NCI-H1092 treated with DMSO at 0.1 percent for 48 hours (cell line): ENCODE data around the gene RABL6.
A peak's percentile ranks its signal among the peaks of the same experiment; 100 is the strongest.
"Not testable (repeated sequence)": the region's sequence is repeated elsewhere in the genome, so short reads cannot be mapped to it uniquely, and the experiment has no call there.

Experiments used
- DNase-seq: peaks from one replicate; lab custom pipeline; 2025; lab: John Stamatoyannopoulos, UW

Gene RABL6

GRCh38 chr9:136807281-136808074 is at the start of gene RABL6:
Gene RABL6 (plus strand): TSS chr9:136807948. CDS start chr9:136808197, 249 bp downstream.
- peak; percentile 88 for DNase-seq

- no peak for DNase-seq
These were observed 48.7 kb upstream of the RABL6 start for GRCh38 chr9:136759001-136759400.

DNA sequence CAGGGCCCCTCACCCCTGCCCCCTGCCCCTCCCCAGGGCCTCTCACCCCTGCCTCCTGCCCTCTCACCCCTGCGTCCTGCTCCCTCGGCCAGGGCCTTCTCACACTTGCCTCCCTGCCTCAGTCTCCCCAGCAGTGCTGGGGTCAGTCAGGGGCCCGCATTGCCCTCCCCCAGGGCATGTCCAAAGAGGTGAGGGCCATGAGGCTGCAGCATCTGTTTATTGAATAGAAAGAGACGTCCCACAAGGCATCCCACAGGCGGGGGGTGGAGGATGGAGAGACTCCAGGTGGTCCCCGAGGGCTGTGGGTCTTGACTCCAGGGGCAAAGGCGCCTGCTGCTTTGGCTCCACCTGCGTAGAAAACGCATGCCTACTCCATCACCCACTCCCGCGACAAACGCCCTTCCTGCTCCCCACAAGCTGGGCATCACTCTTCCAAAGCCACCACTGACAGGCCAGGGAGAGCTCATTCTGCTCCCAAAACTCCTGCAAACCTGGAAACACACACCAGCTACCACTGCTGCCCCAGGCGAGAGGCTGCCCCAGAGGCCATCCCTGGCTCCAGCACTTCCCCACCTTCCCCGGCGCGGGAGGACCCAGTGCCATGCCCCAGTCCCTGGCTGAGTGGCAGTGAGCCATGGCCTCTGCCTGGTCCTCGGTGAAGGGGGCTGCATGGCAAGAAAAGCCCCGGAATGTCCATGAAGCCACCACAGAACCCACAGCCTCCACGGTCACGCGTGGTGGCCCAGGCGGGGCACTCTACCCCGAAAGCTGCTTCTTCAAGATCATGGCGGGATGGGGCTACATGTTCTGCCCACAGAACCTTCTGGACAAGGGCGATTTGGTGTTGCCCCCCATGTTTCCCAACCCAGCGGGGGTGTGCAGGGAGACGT is 48.1 kb upstream of the RABL6 start:
- DNase-seq, result no peak

GRCh38 chr9:136760424-136760823 is 47.3 kb upstream of the RABL6 start:
- DNase-seq, result no peak

- peak; percentile 34 for DNase-seq
These were observed 46.8 kb upstream of the RABL6 start for GRCh38 chr9:136760834-136761544.

GRCh38 chr9:136761545-136761981 is 46.2 kb upstream of the RABL6 start:
- DNase-seq, result no peak

DNA sequence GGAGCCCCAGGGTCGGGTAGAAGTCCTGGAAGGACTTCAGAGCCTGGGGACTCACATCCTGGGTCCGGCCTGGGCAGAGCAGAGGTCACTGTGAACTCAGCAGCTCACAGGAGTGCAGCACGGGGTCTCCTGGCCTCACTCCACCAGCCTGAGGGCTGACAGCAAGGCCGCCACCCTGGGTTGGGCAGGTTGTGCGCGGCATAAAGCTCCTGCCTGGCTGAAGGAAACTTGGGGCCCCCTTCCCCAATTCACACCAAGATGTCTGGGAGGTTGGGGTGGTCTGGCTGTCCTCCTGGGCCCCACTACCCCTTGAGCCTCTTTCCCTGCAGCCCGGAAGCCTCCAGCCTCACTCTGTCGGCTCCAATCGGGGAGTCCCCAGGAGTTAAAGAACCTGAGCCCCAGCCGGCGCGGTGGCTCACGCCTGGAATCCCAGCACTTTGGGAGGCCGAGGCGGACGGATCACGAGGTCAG is 45.5 kb upstream of the RABL6 start:
- DNase-seq, result no peak

DNA sequence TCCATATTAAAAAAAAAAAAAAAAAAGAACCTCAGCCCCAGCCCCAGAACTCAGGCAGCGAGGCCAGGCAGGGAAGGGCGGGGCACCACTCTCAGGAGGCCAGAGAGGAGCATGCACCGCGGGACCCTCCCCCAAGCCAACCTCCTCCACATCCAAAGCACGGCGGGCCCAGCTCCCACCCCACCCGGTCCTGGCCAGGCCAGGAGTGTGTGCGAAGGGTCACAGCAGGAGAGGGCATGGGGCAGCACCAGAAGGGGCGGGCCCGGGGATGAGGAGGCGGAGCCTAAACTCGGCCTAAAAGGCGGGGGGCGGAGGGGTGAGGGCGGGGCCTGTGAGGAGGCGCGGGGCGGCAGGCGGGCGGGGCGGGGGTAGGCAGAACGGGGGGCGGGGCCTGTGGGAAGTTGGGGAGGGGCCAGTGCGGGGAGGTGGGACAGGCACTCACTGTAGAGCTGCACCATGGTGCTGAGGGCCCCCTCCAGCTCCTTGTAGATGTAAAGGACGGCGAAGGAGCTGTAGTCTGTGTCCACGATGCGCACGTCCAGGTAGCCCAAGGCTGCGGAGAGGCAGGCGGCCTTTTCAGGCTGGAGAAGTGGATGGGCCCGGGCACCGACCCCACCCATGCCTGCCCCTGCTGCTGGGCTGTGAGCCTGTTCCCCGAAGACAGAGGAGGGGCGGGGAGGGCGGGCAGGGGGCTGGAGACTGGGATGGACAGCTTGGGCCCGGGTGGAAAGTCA is 44.7 kb upstream of the RABL6 start:
- DNase-seq, result no peak

- no peak for DNase-seq
These were observed 44.1 kb upstream of the RABL6 start for GRCh38 chr9:136763649-136764035.

GRCh38 chr9:136764301-136764891 is 43.4 kb upstream of the RABL6 start, which contains the start of gene LCN15:
Gene LCN15 (minus strand): TSS chr9:136764518. CDS start chr9:136764488, 30 bp downstream.
- DNase-seq, result peak; percentile 50

- DNase-seq, result no peak
These were observed 42.7 kb upstream of the RABL6 start for GRCh38 chr9:136765041-136765440.

GRCh38 chr9:136765745-136766409 is 41.9 kb upstream of the RABL6 start:
- not testable (repeated sequence) for DNase-seq

DNA sequence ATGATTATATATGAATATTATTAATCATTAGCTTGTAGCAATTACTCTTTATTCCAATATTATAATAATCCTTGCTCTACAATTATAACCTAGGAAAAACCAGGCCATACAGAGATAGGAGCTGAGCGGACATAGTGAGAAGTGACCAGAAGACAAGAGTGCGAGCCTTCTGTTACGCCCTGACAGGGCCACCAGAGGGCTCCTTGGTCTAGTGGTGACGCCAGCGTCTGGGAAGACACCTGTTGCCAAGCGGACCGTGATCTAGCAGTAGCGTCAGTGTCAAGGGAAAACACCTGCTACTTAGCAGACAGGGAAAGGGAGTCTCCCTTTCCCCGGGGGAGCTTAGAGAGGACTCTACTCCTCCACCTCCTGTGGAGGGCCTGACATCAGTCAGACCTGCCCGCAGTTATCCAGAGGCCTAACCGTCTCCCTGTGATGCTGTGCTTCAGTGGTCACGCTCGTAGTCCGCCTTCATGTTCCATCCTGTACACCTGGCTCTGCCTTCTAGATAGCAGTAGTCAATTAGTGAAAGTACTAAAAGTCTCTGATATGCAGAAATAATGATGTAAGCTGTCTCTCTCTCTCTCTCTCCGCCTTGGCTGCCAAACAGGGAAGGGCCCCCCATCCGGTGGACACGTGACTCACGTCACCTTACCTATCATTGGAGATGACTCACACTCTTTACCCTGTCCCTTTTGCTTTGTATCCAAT is 41.2 kb upstream of the RABL6 start:
- peak; percentile 34 for DNase-seq

DNA sequence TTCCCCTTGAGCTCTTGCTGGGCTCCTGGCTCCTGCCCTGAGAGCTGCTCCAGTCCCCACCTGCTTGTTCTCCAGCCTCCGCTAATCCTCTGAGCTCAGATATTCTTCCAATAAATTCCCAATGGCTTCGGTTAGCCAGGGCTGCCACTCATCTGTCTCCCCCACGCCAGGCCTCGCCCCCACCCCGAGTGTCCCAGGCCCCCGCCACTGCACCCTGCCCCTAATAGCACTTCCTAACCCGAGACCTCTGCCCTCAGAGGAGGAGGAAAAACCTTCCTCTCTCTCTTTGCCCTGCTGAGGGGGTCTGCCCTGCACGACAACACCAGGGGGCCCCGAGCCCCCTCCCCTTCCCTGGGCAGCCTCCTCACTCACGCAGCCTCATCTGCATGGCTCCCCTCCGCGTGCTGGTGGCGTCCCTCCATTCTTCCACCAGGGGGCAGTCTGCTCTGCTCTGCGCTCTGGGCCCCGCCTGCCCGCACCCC is 38.0 kb upstream of the RABL6 start:
- peak; percentile 32 for DNase-seq

DNA sequence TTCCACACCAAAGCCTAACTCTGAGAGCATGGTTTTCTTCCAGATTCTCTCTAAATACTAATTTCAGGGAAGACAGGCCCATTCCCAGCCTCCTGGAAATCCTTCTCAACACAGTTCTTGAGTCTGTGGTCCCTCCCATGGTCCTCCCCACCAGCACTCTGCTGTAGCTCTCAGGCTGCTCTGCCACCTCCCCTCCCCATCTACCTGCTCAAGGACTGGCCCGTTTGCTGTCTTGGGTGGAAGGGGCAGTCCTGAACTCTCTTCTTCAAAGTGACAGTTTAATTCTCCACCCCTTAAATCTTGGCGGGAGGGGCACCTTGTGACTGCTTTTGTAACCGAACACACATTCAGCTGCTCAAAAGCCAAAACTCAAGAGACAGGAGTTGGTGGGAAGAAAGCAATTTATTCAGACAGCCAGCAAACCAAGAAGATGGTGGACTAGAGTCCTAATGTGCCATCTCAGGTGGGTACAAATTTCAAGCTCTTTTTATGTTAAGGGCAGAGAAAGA is 35.8 kb upstream of the RABL6 start:
- DNase-seq, result no peak

- DNase-seq, result no peak
These were observed 34.2 kb upstream of the RABL6 start for GRCh38 chr9:136773386-136774044.

DNA sequence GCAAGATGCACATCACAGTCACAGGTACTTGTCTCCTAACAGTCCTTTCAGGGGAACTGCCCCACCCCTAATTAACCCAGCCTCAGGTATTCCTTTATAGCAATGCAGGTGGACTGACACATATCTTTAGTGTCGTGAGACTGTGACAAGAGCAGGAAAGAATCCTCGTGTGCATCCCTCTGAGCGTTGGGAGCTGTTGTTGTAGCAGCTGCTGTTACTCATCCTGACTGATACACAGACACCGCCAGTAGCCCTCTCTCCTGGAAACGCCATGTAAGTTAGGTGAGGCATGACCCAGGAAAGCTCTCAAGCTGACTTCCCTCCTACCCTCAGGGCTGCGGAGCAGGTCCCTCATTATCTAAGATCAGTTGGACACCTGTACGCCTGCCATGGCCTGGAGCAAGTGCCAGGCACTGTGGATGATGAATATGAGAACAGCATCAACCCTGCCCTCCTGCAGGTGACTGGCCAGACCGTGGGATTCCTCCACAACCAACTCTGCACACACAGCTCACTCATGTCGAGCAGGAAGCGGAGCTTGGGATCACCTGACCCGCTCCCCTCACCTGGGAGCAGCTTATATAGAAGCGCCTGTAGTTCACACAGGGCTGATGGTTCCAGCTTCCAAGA is 33.2 kb upstream of the RABL6 start:
- no peak for DNase-seq

DNA sequence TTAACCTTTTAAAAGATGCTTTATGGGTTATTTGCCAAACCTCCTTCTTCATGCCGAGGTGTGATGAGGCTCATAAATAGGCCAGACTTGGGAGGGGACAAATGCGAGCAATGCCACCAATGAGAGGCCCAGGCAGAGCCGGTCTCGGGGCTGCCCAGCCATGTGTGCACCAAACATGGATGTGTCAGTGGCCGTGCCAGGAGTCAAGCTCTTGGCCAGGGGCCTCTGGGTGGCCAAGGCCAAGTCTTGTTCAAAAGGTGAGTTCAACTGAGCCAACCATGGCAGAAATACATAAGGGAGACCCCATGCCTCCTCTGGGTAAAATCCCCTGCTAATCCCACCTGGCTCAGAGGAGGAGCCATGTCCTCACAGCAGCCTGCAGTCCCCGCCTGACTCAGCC is 32.6 kb upstream of the RABL6 start:
- DNase-seq, result no peak
